ENCODE measurements around the gene CRIM1.

- no peak for TF ChIP-seq CTCF (conservative IDR thresholded peaks at IDR 0.05)
- no peak for TF ChIP-seq EZH2 (IDR thresholded peaks at IDR 0.05; ENCODE audit: low read depth)
Observed at GRCh38 chr2:36387258-36387916, 31.8 kb downstream of the CRIM1 start.

Measured in PC-9 (cell line).